Endothelial cell (in vitro differentiated cells): ENCODE measurements around the gene KIAA1217. TPM values are rescaled to one million over a fixed set of nuclear protein-coding genes. Genes with fewer than 3 reads are reported as not detected.

Source experiments
- DNase-seq: peaks from one replicate; pipeline ENCODE4 v3.0.0; 2021; ENCODE audit warnings: low spot score
- H3K27ac Mint-ChIP-seq: one replicate; pipeline ENCODE4 v1.8.0; 2021; ENCODE audit warnings: mixed read lengths, inconsistent platforms; ENCODE audit not compliant: unreplicated experiment
- H3K27me3 Mint-ChIP-seq: one replicate; pipeline ENCODE4 v1.8.0; 2021; ENCODE audit warnings: mild to moderate bottlenecking, moderate library complexity, mixed read lengths, inconsistent platforms; ENCODE audit not compliant: unreplicated experiment
- H3K36me3 Mint-ChIP-seq: one replicate; pipeline ENCODE4 v1.8.0; 2021; ENCODE audit warnings: mild to moderate bottlenecking, low read depth, mixed read lengths, inconsistent platforms; ENCODE audit not compliant: unreplicated experiment
- H3K4me1 Mint-ChIP-seq: one replicate; pipeline ENCODE4 v1.8.0; 2021; ENCODE audit warnings: mild to moderate bottlenecking, mixed read lengths, inconsistent platforms; ENCODE audit not compliant: unreplicated experiment
- H3K4me3 Mint-ChIP-seq: one replicate; pipeline ENCODE4 v1.8.0; 2021; ENCODE audit warnings: mild to moderate bottlenecking, mixed read lengths, inconsistent platforms; ENCODE audit not compliant: unreplicated experiment
- H3K9me3 Mint-ChIP-seq: one replicate; pipeline ENCODE4 v1.8.0; 2021; ENCODE audit warnings: mixed read lengths, inconsistent platforms; ENCODE audit not compliant: unreplicated experiment
- CTCF ChIP-seq: fragments of 200-600 bp; sonication (generic); IDR thresholded peaks from one replicate; pipeline ENCODE4 v1.5.0; 2021; ENCODE audit warnings: antibody characterized with exemption; ENCODE audit not compliant: unreplicated experiment
- total RNA-seq: library from RNA; stranded (reverse); fragmentation: NEBNext Ultra II Directional; extraction: Animal tissue kit (Norgen Biotek cat#: 25700); gene quantifications from one replicate; pipeline ENCODE4 v1.2.1, GENCODE V29; 2021; ENCODE audit not compliant: unreplicated experiment

The KIAA1217 gene
- total RNA-seq, 1 donor from 2014 or later = 70.8 TPM

GRCh38 chr10:24177636-24178035 is 31.3 kb upstream of the KIAA1217 start:
- TF ChIP-seq CTCF = no peak
- Mint-ChIP-seq H3K27ac (no peak overlapping the region), H3K4me1 (no peaks in the 10 kb centered on the region), H3K9me3 (no peaks in the 10 kb centered on the region), H3K36me3 (peaks cover 4% of the 10 kb centered on the region), H3K27me3 (no peaks in the 10 kb centered on the region), H3K4me3 (no peak overlapping the region)
- no peak for DNase-seq

- Mint-ChIP-seq H3K27me3 (peaks cover 1% of the 10 kb centered on the region), H3K4me3 (no peak overlapping the region)
Measured at GRCh38 chr10:24180891-24181290, 28.0 kb upstream of the KIAA1217 start.

GRCh38 chr10:24184455-24184854 is 24.5 kb upstream of the KIAA1217 start:
- H3K4me1 Mint-ChIP-seq = no peaks in the 10 kb centered on the region
- peaks cover 1% of the 10 kb centered on the region for H3K27me3 Mint-ChIP-seq
- no peaks in the 10 kb centered on the region for H3K9me3 Mint-ChIP-seq
- no peak overlapping the region for H3K27ac Mint-ChIP-seq
- no peak overlapping the region for H3K4me3 Mint-ChIP-seq
- H3K36me3 Mint-ChIP-seq = no peaks in the 10 kb centered on the region
- TF ChIP-seq CTCF = no peak
- DNase-seq = no peak

More at GRCh38 chr10:24180891-24181290, 28.0 kb upstream of the KIAA1217 start:
- no peak for DNase-seq
- Mint-ChIP-seq H3K36me3 (no peaks in the 10 kb centered on the region), H3K9me3 (no peaks in the 10 kb centered on the region), H3K27ac (no peak overlapping the region), H3K4me1 (no peaks in the 10 kb centered on the region)
- no peak for TF ChIP-seq CTCF

GRCh38 chr10:24193330-24193729 is 15.6 kb upstream of the KIAA1217 start:
- H3K9me3 Mint-ChIP-seq = no peaks in the 10 kb centered on the region
- TF ChIP-seq CTCF = no peak
- no peak overlapping the region for H3K27ac Mint-ChIP-seq
- DNase-seq = no peak
- H3K27me3 Mint-ChIP-seq = no peaks in the 10 kb centered on the region
- H3K36me3 Mint-ChIP-seq = no peaks in the 10 kb centered on the region
- peaks cover 18% of the 10 kb centered on the region for H3K4me1 Mint-ChIP-seq
- no peak overlapping the region for H3K4me3 Mint-ChIP-seq

- TF ChIP-seq CTCF = no peak
- no peak overlapping the region for H3K27ac Mint-ChIP-seq
- no peaks in the 10 kb centered on the region for H3K27me3 Mint-ChIP-seq
- no peaks in the 10 kb centered on the region for H3K36me3 Mint-ChIP-seq
- H3K4me1 Mint-ChIP-seq = peaks cover 21% of the 10 kb centered on the region
- H3K9me3 Mint-ChIP-seq = no peaks in the 10 kb centered on the region
- DNase-seq = no peak
- no peak overlapping the region for H3K4me3 Mint-ChIP-seq
Measured at GRCh38 chr10:24197263-24197662, 11.7 kb upstream of the KIAA1217 start.
